Measurements from ENCODE around the gene PGBD1. TPM values are rescaled to one million over a fixed set of nuclear protein-coding genes. Genes with fewer than 3 reads are reported as not detected.

Gene PGBD1, protein sequence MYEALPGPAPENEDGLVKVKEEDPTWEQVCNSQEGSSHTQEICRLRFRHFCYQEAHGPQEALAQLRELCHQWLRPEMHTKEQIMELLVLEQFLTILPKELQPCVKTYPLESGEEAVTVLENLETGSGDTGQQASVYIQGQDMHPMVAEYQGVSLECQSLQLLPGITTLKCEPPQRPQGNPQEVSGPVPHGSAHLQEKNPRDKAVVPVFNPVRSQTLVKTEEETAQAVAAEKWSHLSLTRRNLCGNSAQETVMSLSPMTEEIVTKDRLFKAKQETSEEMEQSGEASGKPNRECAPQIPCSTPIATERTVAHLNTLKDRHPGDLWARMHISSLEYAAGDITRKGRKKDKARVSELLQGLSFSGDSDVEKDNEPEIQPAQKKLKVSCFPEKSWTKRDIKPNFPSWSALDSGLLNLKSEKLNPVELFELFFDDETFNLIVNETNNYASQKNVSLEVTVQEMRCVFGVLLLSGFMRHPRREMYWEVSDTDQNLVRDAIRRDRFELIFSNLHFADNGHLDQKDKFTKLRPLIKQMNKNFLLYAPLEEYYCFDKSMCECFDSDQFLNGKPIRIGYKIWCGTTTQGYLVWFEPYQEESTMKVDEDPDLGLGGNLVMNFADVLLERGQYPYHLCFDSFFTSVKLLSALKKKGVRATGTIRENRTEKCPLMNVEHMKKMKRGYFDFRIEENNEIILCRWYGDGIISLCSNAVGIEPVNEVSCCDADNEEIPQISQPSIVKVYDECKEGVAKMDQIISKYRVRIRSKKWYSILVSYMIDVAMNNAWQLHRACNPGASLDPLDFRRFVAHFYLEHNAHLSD
- 1 to 10 TPM; 1.1 to 1.5 (median 1.1) TPM for total RNA-seq
- total RNA-seq (2013) = 2.1 TPM

DNA sequence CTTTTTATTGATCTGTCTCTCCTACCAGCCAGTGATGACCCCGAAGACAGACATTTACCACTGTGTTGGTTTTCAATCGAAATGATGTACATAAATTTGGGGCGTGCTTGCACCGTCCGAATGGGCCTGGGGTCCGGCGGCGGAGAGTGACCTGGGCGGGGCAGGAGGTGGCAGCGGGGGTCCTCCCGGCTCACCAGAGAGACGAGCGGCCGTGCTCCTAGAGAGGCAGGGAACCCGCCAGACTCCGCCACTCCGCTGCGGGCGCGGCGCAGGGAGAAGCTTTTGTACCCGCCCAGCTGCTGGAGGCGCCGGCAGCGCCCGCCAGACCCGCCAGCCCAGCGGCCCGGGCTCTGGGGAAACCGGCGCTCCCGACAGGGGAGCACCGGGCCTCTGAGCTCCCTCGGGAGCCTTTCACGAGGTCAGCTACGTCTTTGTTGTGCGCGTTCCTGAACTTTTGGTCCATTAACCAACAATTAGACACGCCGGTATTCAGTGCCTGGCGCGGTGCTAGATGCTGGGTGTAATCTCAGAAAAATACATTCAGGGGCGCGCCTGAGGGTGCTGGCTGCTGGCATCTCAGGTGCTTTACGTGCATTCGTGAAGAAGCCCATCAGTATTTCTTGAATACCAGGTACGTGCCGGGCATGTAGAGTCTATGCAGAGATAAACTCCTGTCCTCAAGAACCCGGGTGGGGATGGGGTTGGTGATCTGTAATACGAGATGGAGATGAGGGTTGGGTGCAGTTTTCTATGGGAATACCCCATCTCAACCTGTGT, at the start of gene PGBD1:
PGBD1 (plus strand) TSS at position 285 of the 777 bp plus-strand sequence. CDS start 2,242 bp downstream, outside the sequence.
- H3K36me3 Mint-ChIP-seq = peaks cover 13% of the 10 kb centered on the region
- Histone ChIP-seq H3K4me3 (ENCODE audit: low read length) (peak within 1 kb of the TSS; percentile 35), H3K4me1 (ENCODE audit: control insufficient read depth, insufficient read depth, low read length) (peaks cover 9% of the 10 kb centered on the region), H3K9me3 (ENCODE audit: control insufficient read depth, insufficient read depth, low read length) (no peaks in the 10 kb centered on the region), H3K36me3 (ENCODE audit: control insufficient read depth, insufficient read depth, low read length) (peaks cover 13% of the 10 kb centered on the region), H3K27me3 (ENCODE audit: control insufficient read depth, insufficient read depth, low read length) (peaks cover 10% of the 10 kb centered on the region), H3K27ac (ENCODE audit: low read length) (no peak within 1 kb of the TSS)
- WGBS (ENCODE audit: insufficient coverage) = 1% methylated on average over 50 of the region's 50 CpGs
- ATAC-seq (peak; percentile 64 to 89 (median 73)), DNase-seq (peak; percentile 31 to 59)
- H3K4me3 Mint-ChIP-seq = peak within 1 kb of the TSS; percentile 67
- H3K27me3 Mint-ChIP-seq (ENCODE audit: low read depth in 2 of 2) = peaks cover 24% of the 10 kb centered on the region in 2 donors
- peaks cover 8% of the 10 kb centered on the region in 2 donors for H3K4me1 Mint-ChIP-seq
- intact Hi-C loops (cut with micrococcal nuclease) = no loop called here
- H3K27ac Mint-ChIP-seq = no peak within 1 kb of the TSS
- H3K9me3 Mint-ChIP-seq = no peaks in the 10 kb centered on the region
- no peak for TF ChIP-seq CTCF (IDR thresholded peaks at IDR 0.05)

- intact Hi-C loops (cut with micrococcal nuclease) = no loop called here
- Histone ChIP-seq H3K4me3 (ENCODE audit: low read length) (no peak overlapping the region), H3K36me3 (ENCODE audit: control insufficient read depth, insufficient read depth, low read length) (peaks cover 33% of the 10 kb centered on the region), H3K9me3 (ENCODE audit: control insufficient read depth, insufficient read depth, low read length) (no peaks in the 10 kb centered on the region), H3K4me1 (ENCODE audit: control insufficient read depth, insufficient read depth, low read length) (no peaks in the 10 kb centered on the region), H3K27ac (ENCODE audit: low read length) (no peak overlapping the region), H3K27me3 (ENCODE audit: control insufficient read depth, insufficient read depth, low read length) (no peaks in the 10 kb centered on the region)
- peaks cover 0 to 11% of the 10 kb centered on the region in 2 donors for H3K4me1 Mint-ChIP-seq
- peaks cover 22% of the 10 kb centered on the region for H3K36me3 Mint-ChIP-seq
- 99% methylated on average over 11 of the region's 11 CpGs for WGBS (ENCODE audit: insufficient coverage)
- TF ChIP-seq CTCF (IDR thresholded peaks at IDR 0.05) = no peak
- no peak for DNase-seq
- H3K9me3 Mint-ChIP-seq = no peaks in the 10 kb centered on the region
- no peak overlapping the region for H3K27ac Mint-ChIP-seq
- ATAC-seq = no peak
- no peaks in the 10 kb centered on the region for H3K27me3 Mint-ChIP-seq (ENCODE audit: low read depth in 2 of 2)
- no peak overlapping the region for H3K4me3 Mint-ChIP-seq
These were observed 48.6 kb upstream of the PGBD1 start for GRCh38 chr6:28232785-28233184.

DNA sequence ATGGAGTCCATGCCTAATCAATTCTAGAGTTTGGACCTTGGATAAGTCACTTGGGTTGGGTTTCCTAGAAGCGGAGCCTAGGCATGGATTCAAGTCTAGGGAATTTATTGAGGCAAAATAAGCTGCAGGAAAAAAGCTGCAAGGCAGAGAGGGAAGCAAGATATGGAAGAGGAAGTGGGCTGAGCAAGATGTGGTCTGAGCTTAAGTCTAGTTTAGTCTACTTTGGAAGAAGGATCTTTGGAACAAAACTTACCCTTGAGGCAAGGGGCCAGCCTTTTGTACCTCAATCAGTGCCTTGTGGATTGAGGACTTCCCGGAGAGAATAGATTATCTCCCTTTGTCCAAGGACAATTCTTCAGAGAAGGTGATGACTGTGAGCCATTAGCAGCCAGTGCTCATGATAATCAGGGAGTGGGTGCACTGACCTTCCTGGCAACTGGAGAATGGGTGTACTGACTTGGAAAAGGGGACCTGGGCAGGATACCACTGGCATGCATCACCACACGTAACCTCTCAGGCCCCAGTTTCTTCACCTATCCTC, 45.4 kb upstream of the PGBD1 start:
- H3K36me3 ChIP-seq (ENCODE audit: control insufficient read depth, insufficient read depth, low read length) = peaks cover 14% of the 10 kb centered on the region
- H3K36me3 Mint-ChIP-seq = peaks cover 9% of the 10 kb centered on the region
- no peaks in the 10 kb centered on the region for H3K9me3 Mint-ChIP-seq
- no peaks in the 10 kb centered on the region for H3K27me3 ChIP-seq (ENCODE audit: control insufficient read depth, insufficient read depth, low read length)
- H3K27ac ChIP-seq (ENCODE audit: low read length) = no peak overlapping the region
- H3K4me1 Mint-ChIP-seq = peaks cover 0 to 5% of the 10 kb centered on the region in 2 donors
- H3K27me3 Mint-ChIP-seq (ENCODE audit: low read depth in 2 of 2) = no peaks in the 10 kb centered on the region
- no peak for DNase-seq
- ATAC-seq = no peak
- no peak overlapping the region for H3K27ac Mint-ChIP-seq
- TF ChIP-seq CTCF (IDR thresholded peaks at IDR 0.05) = no peak
- H3K4me1 ChIP-seq (ENCODE audit: control insufficient read depth, insufficient read depth, low read length) = no peaks in the 10 kb centered on the region
- intact Hi-C loops (cut with micrococcal nuclease) = no loop called here
- no peaks in the 10 kb centered on the region for H3K9me3 ChIP-seq (ENCODE audit: control insufficient read depth, insufficient read depth, low read length)
- H3K4me3 ChIP-seq (ENCODE audit: low read length) = no peak overlapping the region
- H3K4me3 Mint-ChIP-seq = no peak overlapping the region
- 89% methylated on average over 3 of the region's 3 CpGs for WGBS (ENCODE audit: insufficient coverage)
